GM19328 (cell line): ENCODE results near the gene SYT3.
A peak's percentile ranks its signal among the peaks of the same experiment; 100 is the strongest.

Experiments
- ATAC-seq: cut with Tn5 transposase; IDR thresholded peaks from one replicate; pipeline ENCODE4 v1.9.1; 2021; ENCODE audit warnings: mild to moderate bottlenecking, moderate library complexity; ENCODE audit not compliant: unreplicated experiment

SYT3 gene, protein sequence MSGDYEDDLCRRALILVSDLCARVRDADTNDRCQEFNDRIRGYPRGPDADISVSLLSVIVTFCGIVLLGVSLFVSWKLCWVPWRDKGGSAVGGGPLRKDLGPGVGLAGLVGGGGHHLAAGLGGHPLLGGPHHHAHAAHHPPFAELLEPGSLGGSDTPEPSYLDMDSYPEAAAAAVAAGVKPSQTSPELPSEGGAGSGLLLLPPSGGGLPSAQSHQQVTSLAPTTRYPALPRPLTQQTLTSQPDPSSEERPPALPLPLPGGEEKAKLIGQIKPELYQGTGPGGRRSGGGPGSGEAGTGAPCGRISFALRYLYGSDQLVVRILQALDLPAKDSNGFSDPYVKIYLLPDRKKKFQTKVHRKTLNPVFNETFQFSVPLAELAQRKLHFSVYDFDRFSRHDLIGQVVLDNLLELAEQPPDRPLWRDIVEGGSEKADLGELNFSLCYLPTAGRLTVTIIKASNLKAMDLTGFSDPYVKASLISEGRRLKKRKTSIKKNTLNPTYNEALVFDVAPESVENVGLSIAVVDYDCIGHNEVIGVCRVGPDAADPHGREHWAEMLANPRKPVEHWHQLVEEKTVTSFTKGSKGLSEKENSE

GRCh38 chr19:50639121-50640112, at the start of gene SYT3:
Gene SYT3 (minus strand): TSS chr19:50639881. CDS start chr19:50637411, 2,470 bp downstream.
- ATAC-seq = no peak

DNA sequence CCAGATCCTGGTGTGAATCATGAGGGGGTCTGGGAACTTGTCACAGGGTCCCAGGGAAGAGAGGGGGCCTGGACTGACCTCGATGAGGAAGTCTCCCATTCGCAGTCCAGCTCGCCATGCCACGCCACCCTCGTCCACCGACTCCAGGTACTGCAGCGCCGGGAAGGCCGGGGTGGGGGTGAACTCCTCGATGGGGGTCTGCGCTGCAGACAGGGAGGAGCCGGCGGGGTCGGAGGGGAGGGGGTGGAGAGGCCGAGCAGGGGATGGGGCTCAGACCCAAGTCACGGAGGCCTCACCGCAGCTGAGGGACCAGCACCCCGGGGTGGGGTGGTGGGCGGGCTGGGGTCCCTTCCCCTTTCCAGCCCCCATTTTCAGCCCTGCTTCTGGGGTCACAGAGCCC, 49.1 kb upstream of the SYT3 start:
- ATAC-seq = no peak

DNA sequence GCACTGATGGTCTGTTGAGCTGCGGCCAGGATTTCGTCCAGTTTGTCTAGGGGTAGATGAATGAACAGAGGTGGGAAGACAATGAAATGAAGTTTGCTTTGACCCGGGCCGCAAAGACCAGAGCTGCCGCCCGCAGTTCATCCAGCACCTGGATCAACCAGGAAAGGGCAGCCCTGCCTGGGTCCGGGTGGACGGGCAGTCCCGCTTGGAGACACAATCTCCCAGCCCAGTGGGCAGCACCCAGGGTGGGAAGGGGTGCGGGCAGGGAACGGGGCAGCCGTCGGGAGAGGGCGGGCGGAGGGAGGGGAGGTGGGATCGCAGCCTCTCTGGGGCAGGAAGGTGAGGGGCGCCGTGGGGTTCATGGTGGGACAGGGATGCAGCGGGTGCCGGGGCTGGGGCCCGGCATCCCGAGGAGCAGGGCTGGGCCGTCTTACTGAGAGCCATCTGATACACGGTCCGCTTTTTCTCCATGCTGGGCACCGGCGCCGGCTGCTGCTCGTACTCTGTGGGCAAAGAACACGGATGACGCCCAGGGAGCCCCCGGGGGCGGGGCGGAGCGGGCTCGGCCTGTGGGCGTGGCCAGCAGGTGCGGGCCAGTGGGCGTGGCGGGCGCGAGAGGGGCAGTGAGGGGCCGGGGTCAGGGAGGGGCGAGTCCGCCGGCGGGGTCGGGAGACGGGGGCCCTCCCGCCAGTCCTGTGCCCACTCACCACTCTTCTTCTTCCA, 46.8 kb upstream of the SYT3 start:
- ATAC-seq = no peak

GRCh38 chr19:50679177-50680125, 39.8 kb upstream of the SYT3 start:
- peak; percentile 75 for ATAC-seq

GRCh38 chr19:50678323-50678722, 38.6 kb upstream of the SYT3 start:
- ATAC-seq = no peak

DNA sequence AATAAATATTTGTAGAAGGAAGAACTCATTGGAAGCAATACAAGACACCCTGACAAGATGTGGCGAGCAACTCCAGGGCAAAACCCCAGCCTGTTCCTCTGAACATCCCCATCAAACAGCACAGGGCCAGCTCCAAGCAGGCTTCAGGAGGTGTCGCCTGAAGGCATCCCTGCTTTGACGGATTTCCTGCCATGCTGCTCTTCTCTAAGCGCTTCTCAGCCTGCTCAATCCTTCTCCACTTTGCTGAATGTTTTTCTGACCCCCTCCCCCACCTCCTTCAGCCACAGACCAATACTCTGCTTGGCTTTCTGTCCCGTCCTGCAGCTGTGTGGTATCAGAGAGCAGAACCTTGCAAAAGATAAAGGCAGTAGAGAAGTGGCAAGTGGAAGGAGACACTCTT, 38.0 kb upstream of the SYT3 start:
- no peak for ATAC-seq

DNA sequence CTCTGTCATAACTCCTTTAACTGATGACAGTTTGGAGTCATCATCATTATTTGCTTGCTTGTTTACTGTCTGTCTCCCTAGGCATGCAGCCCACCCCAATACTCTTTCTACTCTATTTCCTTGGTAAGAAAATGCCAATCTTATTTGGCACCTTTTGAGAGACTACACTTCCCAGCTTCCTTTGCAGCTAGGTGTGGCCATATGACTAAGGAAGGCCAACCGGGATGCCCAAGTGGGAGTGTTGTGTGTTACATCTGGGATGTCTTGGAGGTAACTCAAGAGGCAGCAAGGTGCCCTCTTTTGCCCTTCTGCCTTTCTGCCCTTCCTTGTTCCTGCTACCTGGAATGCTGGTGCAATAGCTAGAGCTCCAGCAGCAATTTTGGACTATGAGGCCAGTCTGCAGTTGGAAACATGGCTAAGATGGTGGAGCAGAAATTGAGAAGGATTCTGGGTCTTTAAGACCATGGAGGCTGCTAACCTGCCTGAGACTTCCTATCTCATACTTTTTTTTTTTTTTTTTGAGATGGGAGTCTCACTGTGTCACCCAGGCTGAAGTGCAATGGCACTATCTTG, 37.0 kb upstream of the SYT3 start:
- ATAC-seq = no peak

GRCh38 chr19:50673118-50673517, 33.4 kb upstream of the SYT3 start:
- no peak for ATAC-seq

GRCh38 chr19:50670102-50670380, 30.4 kb upstream of the SYT3 start:
- no peak for ATAC-seq

GRCh38 chr19:50669302-50670101, 29.8 kb upstream of the SYT3 start:
- ATAC-seq = no peak

DNA sequence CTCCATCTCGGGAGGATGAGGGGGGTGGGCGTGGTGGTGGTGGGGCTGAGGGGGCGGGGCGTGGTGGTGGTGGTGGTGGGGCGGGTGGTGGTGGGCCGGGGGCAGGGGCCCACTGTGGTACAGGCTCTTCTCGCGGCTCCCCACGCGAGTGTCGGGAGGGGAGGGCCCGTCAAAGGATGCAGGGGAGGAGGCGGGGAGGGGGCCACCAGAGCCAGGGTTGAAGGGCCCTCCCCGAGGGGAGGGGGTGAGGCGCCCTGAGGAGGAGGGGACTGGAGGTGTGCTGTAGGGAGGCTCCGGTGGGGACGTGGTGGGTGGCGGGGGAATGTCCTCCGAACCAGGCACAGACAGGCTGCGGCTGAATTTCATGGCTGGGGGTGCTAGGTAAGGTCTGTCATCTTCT, 29.2 kb upstream of the SYT3 start:
- ATAC-seq = no peak

GRCh38 chr19:50668416-50668815, 28.7 kb upstream of the SYT3 start:
- no peak for ATAC-seq

GRCh38 chr19:50667759-50668231, 28.1 kb upstream of the SYT3 start:
- ATAC-seq = no peak

DNA sequence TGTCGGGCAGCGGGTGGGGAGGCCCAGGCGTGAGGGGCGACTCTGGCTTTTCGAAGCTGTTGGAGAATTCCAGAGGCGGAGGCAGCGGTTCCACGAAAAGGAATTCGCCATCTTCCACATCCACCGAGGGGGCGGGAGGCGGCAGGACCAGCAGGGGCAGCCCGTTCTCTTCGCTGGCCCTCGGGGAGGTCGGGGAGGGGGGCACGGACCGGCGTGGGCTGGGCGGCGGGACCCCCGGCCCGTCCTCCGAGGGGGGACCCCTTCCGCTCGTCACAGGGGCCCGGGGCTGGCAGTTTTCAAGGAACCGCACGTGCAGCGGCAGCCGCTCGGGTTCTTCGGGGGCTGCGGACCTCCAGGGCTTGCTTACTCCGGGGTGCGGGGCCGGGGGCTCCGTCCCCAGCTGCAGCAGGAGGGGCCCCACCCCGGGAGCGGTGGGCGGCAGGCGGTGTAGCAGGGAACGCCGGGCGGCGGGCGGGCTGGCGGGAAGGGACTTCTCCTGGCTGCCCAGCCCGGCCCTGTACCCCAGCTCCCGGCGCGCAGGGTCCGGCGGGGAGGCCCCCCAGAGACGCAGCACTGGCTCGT, 27.6 kb upstream of the SYT3 start:
- no peak for ATAC-seq

GRCh38 chr19:50666346-50667176, 26.9 kb upstream of the SYT3 start:
- ATAC-seq = no peak

- no peak for ATAC-seq
Measured at GRCh38 chr19:50664204-50664603, 24.5 kb upstream of the SYT3 start.

DNA sequence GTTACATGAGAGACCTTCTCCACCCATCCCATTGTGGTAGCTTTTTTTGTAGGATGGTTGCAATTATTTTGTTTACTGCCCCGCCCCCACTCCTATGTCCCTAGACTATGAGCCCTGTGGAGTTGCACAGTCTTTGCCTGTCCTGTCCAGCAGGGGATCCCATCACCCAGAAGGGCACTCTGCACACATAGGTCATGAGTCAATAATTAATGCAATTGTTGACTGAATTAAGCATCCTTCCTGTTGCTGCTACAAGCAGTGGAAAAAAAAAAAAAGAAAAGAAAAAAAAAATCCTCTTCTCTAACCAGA, 23.8 kb upstream of the SYT3 start:
- no peak for ATAC-seq
